ENCODE data around the gene UROC1. TPM values are rescaled to one million over a fixed set of nuclear protein-coding genes. Genes with fewer than 3 reads are reported as not detected.

Gene UROC1
- total RNA-seq, 1 donor, result not detected

GRCh38 chr3:126490619-126491018 is 27.0 kb downstream of the UROC1 start:
- Histone ChIP-seq H3K4me3 (ENCODE audit: low read length) (no peak overlapping the region), H3K27me3 (ENCODE audit: insufficient read depth, low read length) (no peaks in the 10 kb centered on the region), H3K4me1 (ENCODE audit: insufficient read depth, low read length) (peaks cover 22% of the 10 kb centered on the region), H3K9me3 (ENCODE audit: low read depth, low read length) (no peaks in the 10 kb centered on the region)

DNA sequence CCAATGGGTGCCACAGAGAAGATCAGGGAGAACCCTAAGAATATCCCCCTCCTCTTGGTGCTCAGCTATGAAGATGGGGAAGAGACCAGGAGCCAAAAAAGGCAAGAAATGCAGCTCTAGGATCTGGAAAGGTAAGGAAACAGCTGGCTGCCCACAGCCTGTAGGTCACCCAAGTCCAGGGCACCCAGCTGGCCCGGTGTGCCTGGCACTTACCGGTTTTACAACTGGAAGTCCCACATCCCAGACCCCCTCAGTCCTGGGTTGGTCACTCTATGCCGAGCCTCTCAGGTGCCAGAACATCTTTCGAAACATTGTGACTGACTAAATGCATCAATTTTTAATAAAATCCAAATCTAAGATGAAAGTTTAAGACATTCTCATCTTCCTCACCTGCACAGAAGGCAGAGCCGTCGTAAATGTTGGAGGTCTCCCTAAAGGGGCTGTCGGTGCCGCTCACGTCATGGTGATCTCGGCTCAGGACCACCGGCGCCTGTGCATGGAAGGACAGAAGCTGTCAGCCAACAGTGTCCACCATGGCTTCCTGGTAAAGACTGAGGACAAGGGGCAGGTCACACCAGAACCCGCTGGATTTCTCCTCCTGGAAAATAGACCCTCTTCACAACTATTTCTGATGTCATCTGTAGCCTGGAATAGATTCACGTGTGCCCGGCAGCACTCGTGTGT is 28.5 kb downstream of the UROC1 start:
- Histone ChIP-seq H3K4me1 (ENCODE audit: insufficient read depth, low read length) (peaks cover 22% of the 10 kb centered on the region), H3K9me3 (ENCODE audit: low read depth, low read length) (no peaks in the 10 kb centered on the region), H3K27me3 (ENCODE audit: insufficient read depth, low read length) (no peaks in the 10 kb centered on the region), H3K4me3 (ENCODE audit: low read length) (no peak overlapping the region)

- Histone ChIP-seq H3K4me1 (ENCODE audit: insufficient read depth, low read length) (peaks cover 22% of the 10 kb centered on the region), H3K27me3 (ENCODE audit: insufficient read depth, low read length) (no peaks in the 10 kb centered on the region), H3K4me3 (ENCODE audit: low read length) (no peak overlapping the region), H3K9me3 (ENCODE audit: low read depth, low read length) (no peaks in the 10 kb centered on the region)
These were observed 29.4 kb downstream of the UROC1 start for GRCh38 chr3:126488185-126488584.

GRCh38 chr3:126487151-126487771 is 30.3 kb downstream of the UROC1 start:
- Histone ChIP-seq H3K9me3 (ENCODE audit: low read depth, low read length) (no peaks in the 10 kb centered on the region), H3K27me3 (ENCODE audit: insufficient read depth, low read length) (no peaks in the 10 kb centered on the region), H3K4me3 (ENCODE audit: low read length) (no peak overlapping the region), H3K4me1 (ENCODE audit: insufficient read depth, low read length) (peaks cover 22% of the 10 kb centered on the region)

- no peaks in the 10 kb centered on the region for H3K9me3 ChIP-seq (ENCODE audit: low read depth, low read length)
- H3K4me3 ChIP-seq (ENCODE audit: low read length), result no peak overlapping the region
- H3K27me3 ChIP-seq (ENCODE audit: insufficient read depth, low read length), result no peaks in the 10 kb centered on the region
- peaks cover 19% of the 10 kb centered on the region for H3K4me1 ChIP-seq (ENCODE audit: insufficient read depth, low read length)
These were observed 31.2 kb downstream of the UROC1 start for GRCh38 chr3:126486360-126486847.

- H3K4me3 ChIP-seq (ENCODE audit: low read length), result no peak overlapping the region
- H3K4me1 ChIP-seq (ENCODE audit: insufficient read depth, low read length), result peaks cover 15% of the 10 kb centered on the region
- no peaks in the 10 kb centered on the region for H3K9me3 ChIP-seq (ENCODE audit: low read depth, low read length)
- no peaks in the 10 kb centered on the region for H3K27me3 ChIP-seq (ENCODE audit: insufficient read depth, low read length)
These were observed 31.6 kb downstream of the UROC1 start for GRCh38 chr3:126485956-126486355.

DNA sequence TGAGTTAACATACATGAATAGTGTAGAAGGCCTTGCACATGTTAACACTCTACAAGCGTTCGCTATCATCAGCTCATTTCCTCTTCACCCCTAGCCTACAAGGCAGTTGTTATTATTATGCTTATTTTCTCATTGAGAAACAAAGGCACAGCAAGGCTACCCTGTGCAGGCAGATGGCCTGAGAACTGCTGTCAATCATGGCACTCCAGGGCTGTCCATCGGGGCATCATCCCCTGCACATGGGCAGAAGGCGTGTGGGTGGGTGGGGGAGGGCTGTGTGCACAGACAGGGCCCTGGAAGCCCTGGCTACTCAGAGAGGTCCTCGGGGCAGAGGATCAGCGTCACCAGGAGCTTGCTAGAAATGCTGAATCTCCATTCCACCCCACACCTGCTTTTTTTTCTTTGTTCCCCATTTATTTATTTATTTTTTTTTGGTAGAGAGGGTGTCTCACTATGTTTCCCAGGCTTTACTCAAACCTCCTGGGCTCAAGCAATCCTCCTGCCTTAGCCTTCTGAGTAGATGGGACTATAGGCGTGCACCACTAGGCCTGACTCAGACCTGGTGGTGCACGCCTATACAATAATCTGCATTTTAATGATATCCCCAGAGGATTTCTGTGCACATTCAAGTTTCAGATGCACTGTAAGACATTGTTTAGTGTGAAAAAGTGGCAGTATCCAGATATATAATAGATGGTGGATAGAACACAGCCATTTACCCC is 32.2 kb downstream of the UROC1 start:
- Histone ChIP-seq H3K4me1 (ENCODE audit: insufficient read depth, low read length) (peaks cover 13% of the 10 kb centered on the region), H3K4me3 (ENCODE audit: low read length) (no peak overlapping the region), H3K27me3 (ENCODE audit: insufficient read depth, low read length) (no peaks in the 10 kb centered on the region), H3K9me3 (ENCODE audit: low read depth, low read length) (no peaks in the 10 kb centered on the region)

GRCh38 chr3:126484662-126485061 is 32.9 kb downstream of the UROC1 start:
- no peaks in the 10 kb centered on the region for H3K9me3 ChIP-seq (ENCODE audit: low read depth, low read length)
- peaks cover 13% of the 10 kb centered on the region for H3K4me1 ChIP-seq (ENCODE audit: insufficient read depth, low read length)
- no peak overlapping the region for H3K4me3 ChIP-seq (ENCODE audit: low read length)
- no peaks in the 10 kb centered on the region for H3K27me3 ChIP-seq (ENCODE audit: insufficient read depth, low read length)

- H3K27me3 ChIP-seq (ENCODE audit: insufficient read depth, low read length), result no peaks in the 10 kb centered on the region
These were observed 33.4 kb downstream of the UROC1 start for GRCh38 chr3:126484148-126484547.

DNA sequence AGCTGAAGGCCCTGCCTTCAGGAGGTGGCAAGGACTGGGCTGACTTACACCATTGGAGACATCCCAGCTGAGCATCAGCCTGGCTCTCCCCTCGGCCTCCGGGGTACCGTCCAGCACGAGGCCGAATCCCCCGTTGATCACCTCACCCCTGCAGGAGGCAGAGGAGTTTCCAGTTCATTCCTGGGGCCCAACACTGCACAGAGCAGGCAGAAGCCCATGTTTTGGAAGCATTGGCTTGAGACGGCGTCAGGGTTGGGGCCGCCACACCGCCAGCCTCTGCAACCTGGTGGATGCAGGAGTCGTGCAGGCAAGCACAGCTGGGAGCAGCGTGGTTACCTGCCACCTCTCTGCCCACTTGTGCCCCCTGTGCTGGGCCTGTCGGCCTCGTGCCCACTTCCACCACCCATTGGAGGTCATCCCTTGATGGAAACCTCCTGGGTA is 34.2 kb downstream of the UROC1 start:
- no peaks in the 10 kb centered on the region for H3K9me3 ChIP-seq (ENCODE audit: low read depth, low read length)
- H3K27me3 ChIP-seq (ENCODE audit: insufficient read depth, low read length), result no peaks in the 10 kb centered on the region
- H3K4me3 ChIP-seq (ENCODE audit: low read length), result no peak overlapping the region
- peaks cover 13% of the 10 kb centered on the region for H3K4me1 ChIP-seq (ENCODE audit: insufficient read depth, low read length)

More at GRCh38 chr3:126484148-126484547, 33.4 kb downstream of the UROC1 start:
- Histone ChIP-seq H3K4me1 (ENCODE audit: insufficient read depth, low read length) (peaks cover 13% of the 10 kb centered on the region), H3K9me3 (ENCODE audit: low read depth, low read length) (no peaks in the 10 kb centered on the region), H3K4me3 (ENCODE audit: low read length) (no peak overlapping the region)

DNA sequence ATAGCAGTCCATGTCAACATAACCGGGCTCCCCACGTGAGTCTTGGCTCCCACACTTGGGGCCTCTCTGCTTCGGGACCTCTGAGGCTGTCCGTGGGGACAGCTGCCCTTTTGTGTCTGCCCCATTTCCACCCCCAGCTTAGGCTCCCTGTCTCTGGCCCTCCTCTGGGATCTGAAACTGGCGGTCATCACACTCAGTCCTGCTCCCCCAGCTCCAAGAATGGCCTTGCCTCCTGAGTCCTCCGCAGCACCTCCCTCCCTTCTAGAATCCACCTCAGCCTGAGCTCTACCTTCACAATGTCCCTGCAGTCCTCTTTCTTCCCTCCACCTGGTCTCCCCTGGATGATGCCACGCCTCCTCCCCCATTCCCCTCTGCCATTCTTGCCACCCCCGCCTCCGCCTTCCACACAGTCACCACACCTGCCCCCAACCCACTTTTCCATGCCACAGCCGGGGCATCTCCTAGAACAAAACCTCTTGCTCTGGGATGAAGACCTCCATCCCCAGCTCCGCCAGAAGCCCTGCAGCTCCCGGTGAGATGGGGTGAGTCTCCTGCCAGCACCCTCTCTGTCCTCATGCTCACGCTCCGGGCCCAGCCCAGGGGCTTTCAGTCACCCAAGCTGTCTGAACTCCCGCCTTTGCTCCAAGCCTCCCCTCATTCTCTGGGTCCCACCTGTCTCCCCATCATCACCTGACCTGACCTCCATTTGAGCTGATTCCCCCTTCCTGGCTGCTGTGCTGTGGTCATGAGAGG is 34.9 kb downstream of the UROC1 start:
- no peaks in the 10 kb centered on the region for H3K9me3 ChIP-seq (ENCODE audit: low read depth, low read length)
- H3K27me3 ChIP-seq (ENCODE audit: insufficient read depth, low read length), result no peaks in the 10 kb centered on the region
- peaks cover 12% of the 10 kb centered on the region for H3K4me1 ChIP-seq (ENCODE audit: insufficient read depth, low read length)
- no peak overlapping the region for H3K4me3 ChIP-seq (ENCODE audit: low read length)

GRCh38 chr3:126481808-126482502 is 35.6 kb downstream of the UROC1 start:
- Histone ChIP-seq H3K4me1 (ENCODE audit: insufficient read depth, low read length) (peaks cover 5% of the 10 kb centered on the region), H3K9me3 (ENCODE audit: low read depth, low read length) (no peaks in the 10 kb centered on the region), H3K27me3 (ENCODE audit: insufficient read depth, low read length) (no peaks in the 10 kb centered on the region), H3K4me3 (ENCODE audit: low read length) (no peak overlapping the region)

DNA sequence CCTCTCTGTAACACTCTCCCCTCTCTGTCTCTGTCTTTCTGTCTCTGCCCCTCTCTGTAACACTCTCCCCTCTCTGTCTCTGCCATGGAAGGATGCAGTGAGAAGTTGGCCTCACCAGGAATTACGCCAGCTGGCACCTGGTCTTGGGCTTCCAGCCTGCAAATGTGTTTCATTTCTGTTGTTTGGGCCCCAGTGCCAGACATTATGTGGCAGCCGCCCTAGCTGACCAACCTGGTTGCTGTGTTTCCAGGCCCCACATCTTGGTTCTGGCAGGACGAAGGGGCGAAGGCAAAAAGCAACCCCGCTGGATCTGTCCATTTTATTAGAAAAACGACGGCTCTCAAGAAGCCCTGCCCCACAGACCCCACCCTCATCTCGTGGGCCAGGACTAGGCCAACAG is 36.7 kb downstream of the UROC1 start:
- peaks cover 5% of the 10 kb centered on the region for H3K4me1 ChIP-seq (ENCODE audit: insufficient read depth, low read length)
- no peaks in the 10 kb centered on the region for H3K27me3 ChIP-seq (ENCODE audit: insufficient read depth, low read length)
- no peaks in the 10 kb centered on the region for H3K9me3 ChIP-seq (ENCODE audit: low read depth, low read length)
- H3K4me3 ChIP-seq (ENCODE audit: low read length), result no peak overlapping the region

GRCh38 chr3:126480206-126480605 is 37.4 kb downstream of the UROC1 start:
- Histone ChIP-seq H3K9me3 (ENCODE audit: low read depth, low read length) (no peaks in the 10 kb centered on the region), H3K4me3 (ENCODE audit: low read length) (no peak overlapping the region), H3K4me1 (ENCODE audit: insufficient read depth, low read length) (peaks cover 5% of the 10 kb centered on the region), H3K27me3 (ENCODE audit: insufficient read depth, low read length) (no peaks in the 10 kb centered on the region)
